NOMO-1 (cell line): Measurements from ENCODE around the gene IL12RB1.

Experiments
- DNase-seq, 2 experiments: peaks; one replicate each; lab custom pipeline; 2025; ENCODE audit not compliant: unreplicated experiment in 2 of 2; lab: John Stamatoyannopoulos, UW

The IL12RB1 gene

GRCh38 chr19:18013210-18014111, 73.3 kb downstream of the IL12RB1 start:
- no peak for DNase-seq

GRCh38 chr19:18010149-18010548, 76.6 kb downstream of the IL12RB1 start:
- no peak for DNase-seq

GRCh38 chr19:18009412-18010066, 77.2 kb downstream of the IL12RB1 start:
- no peak for DNase-seq
